Lung (tissue), 12 donors: ENCODE measurements around the gene MTUS2. TPM values are rescaled to one million over a fixed set of nuclear protein-coding genes. Genes with fewer than 3 reads are reported as not detected.

Source experiments
- ATAC-seq: fragments of 200-7000 bp; cut with Tn5 transposase; one replicate; pipeline ENCODE4 v1.9.1; 2020; ENCODE audit warnings: moderate number of reproducible peaks; ENCODE audit not compliant: insufficient read depth, low FRiP score
- DNase-seq, 3 donors: peaks; one replicate each; pipeline ENCODE4 v3.0.0-alpha.2; 2013 to 2017
- H3K27ac ChIP-seq, 2 donors: one replicate each; pipeline ENCODE4 v1.5.1; 2013; ENCODE audit warnings: mild to moderate bottlenecking in 2 of 2, moderate library complexity in 2 of 2, control low read depth in 1 of 2, inconsistent platforms in 1 of 2, low read depth in 1 of 2, low read length in 1 of 2
- H3K27me3 ChIP-seq, 3 donors: one replicate each; pipeline ENCODE4 v1.5.1; 2013; ENCODE audit warnings: low read length in 2 of 3; ENCODE audit not compliant: control insufficient read depth in 3 of 3, insufficient read depth in 3 of 3
- H3K36me3 ChIP-seq, 4 donors: one replicate each; pipeline ENCODE4 v1.5.1; 2013; ENCODE audit warnings: low read length in 4 of 4, mild to moderate bottlenecking in 1 of 4, moderate library complexity in 1 of 4; ENCODE audit not compliant: control insufficient read depth in 4 of 4, insufficient read depth in 4 of 4
- H3K4me1 ChIP-seq, 5 donors: one replicate each; pipeline ENCODE4 v1.5.1; 2013; ENCODE audit warnings: low read length in 5 of 5, mild to moderate bottlenecking in 2 of 5, moderate library complexity in 1 of 5; ENCODE audit not compliant: control insufficient read depth in 5 of 5, insufficient read depth in 5 of 5
- H3K4me3 ChIP-seq: one replicate; pipeline ENCODE4 v1.5.1; 2013; ENCODE audit warnings: mild to moderate bottlenecking, control low read depth, moderate library complexity
- H3K9ac ChIP-seq, 2 donors: one replicate each; pipeline ENCODE4 v1.5.1; 2013; ENCODE audit warnings: low read length in 2 of 2, control low read depth in 1 of 2; ENCODE audit not compliant: insufficient read depth in 1 of 2
- H3K9me3 ChIP-seq, 4 donors: one replicate each; pipeline ENCODE4 v1.5.1; 2013; ENCODE audit warnings: low read length in 3 of 4, mild to moderate bottlenecking in 1 of 4, moderate library complexity in 1 of 4; ENCODE audit not compliant: control insufficient read depth in 4 of 4, insufficient read depth in 3 of 4
- WGBS, 2 donors: extraction: QIAGEN DNeasy Blood & Tissue Kit; methylation state at CpG; one replicate each; pipeline ENCODE4 v1.1.7; 2013; 5-methylcytosine and 5-hydroxymethylcytosine counted together
- polyA plus RNA-seq, 2 donors: library from polyadenylated mRNA; stranded (reverse); fragments of 200-250 nt; gene quantifications; one replicate each; pipeline ENCODE4 v1.2.1, GENCODE V29; 2013
- total RNA-seq, 2 donors: library from RNA; depleted of rRNA in 1 of 2; stranded (reverse); fragments of >200 nt in 1 of 2; gene quantifications; one replicate each; pipeline ENCODE4 v1.2.1, GENCODE V29; 2014 to 2021
- TF ChIP-seq, protein P1 (sequence below): IDR thresholded peaks from 2 replicates; pipeline ENCODE4 v1.5.1; 2012; ENCODE audit warnings: mild to moderate bottlenecking; ENCODE audit errors: control extremely low read depth, extremely low read depth
- donor health status: control.
- donor health status: control.
- donor health status: Bipolar disorder and iron deficiency.
- donor health status: healthy.
- donor health status: DM: yes; HTN: yes; CAD: no.

Gene MTUS2
- total and polyA plus RNA-seq, 4 donors, result 0.03 to 0.54 (median 0.08) TPM

DNA sequence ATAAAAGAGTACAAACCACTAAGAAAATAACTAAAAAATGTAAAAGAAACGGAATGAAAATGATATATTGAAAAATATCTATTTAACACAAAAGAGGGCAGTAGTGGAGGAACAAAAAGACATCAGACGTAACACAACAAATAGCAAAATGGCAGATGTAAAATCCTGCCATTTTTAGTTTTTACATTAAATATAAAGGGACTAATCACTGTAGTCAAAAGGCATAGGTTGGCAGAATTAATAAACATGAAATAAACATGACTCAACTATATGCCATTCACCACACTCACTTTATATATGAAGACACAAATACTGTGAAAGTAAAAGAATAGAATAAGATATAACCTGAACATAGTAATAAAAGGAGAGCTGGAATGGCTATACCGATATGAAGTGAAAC lies 11.0 kb downstream of the MTUS2 start:
- Histone ChIP-seq H3K4me1 (no peaks in the 10 kb centered on the region), H3K36me3 (no peaks in the 10 kb centered on the region), H3K9me3 (peaks cover 0 to 7% (median 3%) of the 10 kb centered on the region in 4 donors), H3K4me3 (no peak overlapping the region), H3K27ac (no peak overlapping the region), H3K27me3 (no peaks in the 10 kb centered on the region), H3K9ac (no peak overlapping the region)
- no peak for DNase-seq
- WGBS, 2 donors, result 77 to 79% methylated on average over 3 of the region's 3 CpGs
- ATAC-seq, result no peak
- TF ChIP-seq, protein P1, sequence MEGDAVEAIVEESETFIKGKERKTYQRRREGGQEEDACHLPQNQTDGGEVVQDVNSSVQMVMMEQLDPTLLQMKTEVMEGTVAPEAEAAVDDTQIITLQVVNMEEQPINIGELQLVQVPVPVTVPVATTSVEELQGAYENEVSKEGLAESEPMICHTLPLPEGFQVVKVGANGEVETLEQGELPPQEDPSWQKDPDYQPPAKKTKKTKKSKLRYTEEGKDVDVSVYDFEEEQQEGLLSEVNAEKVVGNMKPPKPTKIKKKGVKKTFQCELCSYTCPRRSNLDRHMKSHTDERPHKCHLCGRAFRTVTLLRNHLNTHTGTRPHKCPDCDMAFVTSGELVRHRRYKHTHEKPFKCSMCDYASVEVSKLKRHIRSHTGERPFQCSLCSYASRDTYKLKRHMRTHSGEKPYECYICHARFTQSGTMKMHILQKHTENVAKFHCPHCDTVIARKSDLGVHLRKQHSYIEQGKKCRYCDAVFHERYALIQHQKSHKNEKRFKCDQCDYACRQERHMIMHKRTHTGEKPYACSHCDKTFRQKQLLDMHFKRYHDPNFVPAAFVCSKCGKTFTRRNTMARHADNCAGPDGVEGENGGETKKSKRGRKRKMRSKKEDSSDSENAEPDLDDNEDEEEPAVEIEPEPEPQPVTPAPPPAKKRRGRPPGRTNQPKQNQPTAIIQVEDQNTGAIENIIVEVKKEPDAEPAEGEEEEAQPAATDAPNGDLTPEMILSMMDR, result no peak

DNA sequence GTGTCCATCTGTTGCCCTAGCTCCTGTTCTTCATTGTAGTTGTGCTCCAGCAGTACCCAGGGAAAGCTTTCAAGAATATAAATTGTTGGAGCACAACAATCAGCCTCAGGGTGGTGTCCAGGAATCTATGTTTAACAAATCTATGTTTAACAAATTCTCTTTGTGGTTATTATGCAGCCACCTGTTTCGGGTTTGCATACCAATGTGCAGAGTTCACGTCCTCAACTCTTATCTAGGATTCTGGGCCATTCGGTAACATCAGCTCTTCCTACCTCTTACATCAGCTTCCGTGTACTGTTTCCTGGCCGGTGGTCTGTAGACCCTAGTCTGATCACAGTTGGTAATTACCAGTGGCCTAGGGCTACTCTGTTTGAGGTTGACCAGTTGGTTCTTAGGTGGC lies 17.0 kb downstream of the MTUS2 start:
- H3K36me3 ChIP-seq, result peaks cover 0 to 4% (median 0%) of the 10 kb centered on the region in 4 donors
- WGBS, 2 donors, result 77 to 87% methylated on average over 5 of the region's 5 CpGs
- ATAC-seq (no peak), DNase-seq (no peak)
- TF ChIP-seq, protein P1, result no peak
- no peak overlapping the region for H3K4me3 ChIP-seq
- no peak overlapping the region for H3K27ac ChIP-seq
- no peak overlapping the region for H3K9ac ChIP-seq
- no peaks in the 10 kb centered on the region for H3K4me1 ChIP-seq
- H3K9me3 ChIP-seq, result no peaks in the 10 kb centered on the region
- H3K27me3 ChIP-seq, result peaks cover 0 to 2% (median 0%) of the 10 kb centered on the region in 3 donors

DNA sequence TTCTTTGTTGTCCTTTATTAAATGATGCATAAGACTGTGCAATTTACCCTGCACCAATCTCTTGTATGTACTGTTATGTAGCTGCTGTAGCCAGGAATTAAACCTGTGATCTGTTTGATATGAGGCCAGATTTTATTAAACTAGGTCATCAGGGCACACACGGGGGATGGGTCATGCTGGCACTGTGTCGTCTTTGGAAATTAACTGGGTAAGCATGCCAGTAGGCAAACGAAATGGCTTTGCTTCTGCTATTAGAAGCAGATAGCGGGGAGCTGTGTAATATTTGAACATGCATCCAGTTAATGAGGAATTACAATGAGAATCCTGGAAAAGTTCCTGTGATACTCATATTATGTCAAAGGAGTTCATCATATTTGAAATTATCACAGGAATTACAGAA lies 23.5 kb downstream of the MTUS2 start:
- Histone ChIP-seq H3K36me3 (peaks cover 0 to 4% (median 0%) of the 10 kb centered on the region in 4 donors), H3K27ac (no peak overlapping the region), H3K4me1 (no peaks in the 10 kb centered on the region), H3K9me3 (peaks cover 0 to 5% (median 0%) of the 10 kb centered on the region in 4 donors), H3K9ac (no peak overlapping the region), H3K27me3 (peaks cover 0 to 1% (median 0%) of the 10 kb centered on the region in 3 donors), H3K4me3 (no peak overlapping the region)
- ATAC-seq, result no peak
- DNase-seq, result no peak
- TF ChIP-seq, protein P1, result no peak
- WGBS, 2 donors, result 71 to 82% methylated on average over 4 of the region's 4 CpGs

DNA sequence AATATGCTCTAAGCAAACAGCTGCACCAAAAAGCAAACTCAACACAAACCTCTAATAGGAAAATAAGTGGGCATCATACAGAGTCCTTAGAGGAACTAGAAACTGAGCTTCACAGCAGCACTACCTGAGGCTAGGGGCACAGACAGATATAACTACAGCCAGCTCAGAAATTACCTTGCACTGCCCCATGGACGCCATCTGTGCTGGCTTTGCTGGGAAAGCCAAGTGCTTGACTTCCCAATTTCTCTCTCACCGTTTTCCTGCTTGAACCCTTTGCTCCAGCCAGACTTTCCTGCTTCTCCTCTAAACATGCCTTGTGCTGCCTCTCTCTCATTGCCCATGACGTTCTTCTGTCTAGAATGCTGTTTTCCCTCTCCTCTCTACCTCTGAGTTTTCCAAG lies 29.3 kb downstream of the MTUS2 start:
- Histone ChIP-seq H3K36me3 (no peaks in the 10 kb centered on the region), H3K27ac (no peak overlapping the region), H3K9me3 (peaks cover 0 to 5% (median 0%) of the 10 kb centered on the region in 4 donors), H3K4me1 (no peaks in the 10 kb centered on the region), H3K27me3 (no peaks in the 10 kb centered on the region), H3K9ac (no peak overlapping the region), H3K4me3 (no peak overlapping the region)
- DNase-seq (no peak), ATAC-seq (no peak)
- 81 to 82% methylated on average over 3 of the region's 3 CpGs for WGBS, 2 donors
- TF ChIP-seq, protein P1, result no peak
